ENCODE data around the gene PDIA2. TPM values are rescaled to one million over a fixed set of nuclear protein-coding genes. Genes with fewer than 3 reads are reported as not detected.
"Not testable (repeated sequence)": the region's sequence is repeated elsewhere in the genome, so short reads cannot be mapped to it uniquely, and the experiment has no call there.

Gene PDIA2
- total RNA-seq, 1 donor from 2014 or later = not detected

GRCh38 chr16:333406-334094 lies 50.6 kb downstream of the PDIA2 start:
- H3K4me3 ChIP-seq (ENCODE audit: low read depth, low read length) = no peak overlapping the region
- no peak for DNase-seq (ENCODE audit: low read depth)
- TF ChIP-seq CTCF (conservative IDR thresholded peaks at IDR 0.05; ENCODE audit: low read depth, low read length) = no peak

GRCh38 chr16:334164-334832 lies 51.3 kb downstream of the PDIA2 start:
- not testable (repeated sequence) for DNase-seq (ENCODE audit: low read depth); H3K4me3 ChIP-seq (ENCODE audit: low read depth, low read length)

- not testable (repeated sequence) for DNase-seq (ENCODE audit: low read depth); H3K4me3 ChIP-seq (ENCODE audit: low read depth, low read length)
These were observed 52.1 kb downstream of the PDIA2 start for GRCh38 chr16:334861-335632.

- TF ChIP-seq CTCF (conservative IDR thresholded peaks at IDR 0.05; ENCODE audit: low read depth, low read length) = no peak
- DNase-seq (ENCODE audit: low read depth) = no peak
- no peak overlapping the region for H3K4me3 ChIP-seq (ENCODE audit: low read depth, low read length)
These were observed 53.3 kb downstream of the PDIA2 start for GRCh38 chr16:336269-336668.

Other genes with a start within 250 kb of the PDIA2 start
- 9.4 and 23.7 TPM in 2 replicates for gene POLR3K, start 229.6 kb upstream of the PDIA2 start, total RNA-seq
- 53.9 and 78.1 TPM in 2 replicates for gene SNRNP25, start 229.3 kb upstream of the PDIA2 start, total RNA-seq
- gene RHBDF1, start 210.5 kb upstream of the PDIA2 start, total RNA-seq = 17.5 and 21.2 TPM in 2 replicates
- gene MPG, start 204.9 kb upstream of the PDIA2 start, total RNA-seq = 92.8 and 223 TPM in 2 replicates
- gene NPRL3, start 144.5 kb upstream of the PDIA2 start, total RNA-seq = 12.2 and 14.4 TPM in 2 replicates
- not detected in 2 replicates for gene HBZ, start 130.5 kb upstream of the PDIA2 start, total RNA-seq
- gene HBM, start 117.2 kb upstream of the PDIA2 start, total RNA-seq = not detected in 2 replicates
- not detected in 2 replicates for gene HBA2, start 110.3 kb upstream of the PDIA2 start, total RNA-seq
- not detected in 2 replicates for gene HBA1, start 106.5 kb upstream of the PDIA2 start, total RNA-seq
- gene HBQ1, start 102.7 kb upstream of the PDIA2 start, total RNA-seq = 1.5 and 12.1 TPM in 2 replicates
- gene LUC7L, start 53.7 kb upstream of the PDIA2 start, total RNA-seq = 49.3 and 77.6 TPM in 2 replicates
- gene FAM234A, start 48.3 kb upstream of the PDIA2 start, total RNA-seq = 67.3 and 87.6 TPM in 2 replicates
- gene RGS11, start 7.2 kb upstream of the PDIA2 start, total RNA-seq = 1.0 TPM in 1 of 2 replicates, not detected in the other
- 0.29 TPM in 1 of 2 replicates, not detected in the other for gene ARHGDIG, start 2.6 kb upstream of the PDIA2 start, total RNA-seq
- gene AXIN1, start 69.6 kb downstream of the PDIA2 start, total RNA-seq = 33.9 and 36.0 TPM in 2 replicates
- gene MRPL28, start 87.4 kb downstream of the PDIA2 start, total RNA-seq = 188 and 253 TPM in 2 replicates
- 69.3 and 87.2 TPM in 2 replicates for gene PGAP6, start 98.8 kb downstream of the PDIA2 start, total RNA-seq
- gene NME4, start 114.0 kb downstream of the PDIA2 start, total RNA-seq = 82.3 and 93.2 TPM in 2 replicates
- gene DECR2, start 118.7 kb downstream of the PDIA2 start, total RNA-seq = 12.9 and 20.8 TPM in 2 replicates
- gene RAB11FIP3, start 142.5 kb downstream of the PDIA2 start, total RNA-seq = 26.6 and 29.1 TPM in 2 replicates
- gene CAPN15, start 244.5 kb downstream of the PDIA2 start, total RNA-seq = 54.4 and 75.1 TPM in 2 replicates